T-helper 1 cell (primary cell): ENCODE measurements around the gene BPIFB1.
A peak's percentile ranks its signal among the peaks of the same experiment; 100 is the strongest.

Source experiments
- DNase-seq, 5 donors: peaks; one replicate each; pipeline ENCODE4 v3.0.0-alpha.2; 2012 to 2020

The BPIFB1 gene

GRCh38 chr20:33299111-33299603 lies 16.1 kb downstream of the BPIFB1 start:
- DNase-seq = peak; percentile 33 to 61 (median 51)

- no peak for DNase-seq
These were observed 18.3 kb downstream of the BPIFB1 start for GRCh38 chr20:33301192-33301930.

- DNase-seq = no peak
These were observed 20.6 kb downstream of the BPIFB1 start for GRCh38 chr20:33303595-33303994.

- DNase-seq = no peak
These were observed 21.0 kb downstream of the BPIFB1 start for GRCh38 chr20:33304046-33304445.

- DNase-seq = no peak
These were observed 22.6 kb downstream of the BPIFB1 start for GRCh38 chr20:33305589-33306057.

- no peak for DNase-seq
These were observed 23.2 kb downstream of the BPIFB1 start for GRCh38 chr20:33306228-33306627.

GRCh38 chr20:33306807-33307206 lies 23.8 kb downstream of the BPIFB1 start:
- no peak for DNase-seq

- no peak for DNase-seq
These were observed 25.7 kb downstream of the BPIFB1 start for GRCh38 chr20:33308668-33309067.

- DNase-seq = no peak
These were observed 26.6 kb downstream of the BPIFB1 start for GRCh38 chr20:33309631-33310030.

- no peak for DNase-seq
These were observed 27.4 kb downstream of the BPIFB1 start for GRCh38 chr20:33310327-33310899.

- no peak for DNase-seq
These were observed 28.0 kb downstream of the BPIFB1 start for GRCh38 chr20:33311011-33311410.

- no peak for DNase-seq
These were observed 29.0 kb downstream of the BPIFB1 start for GRCh38 chr20:33311996-33312395.

- DNase-seq = no peak
These were observed 29.6 kb downstream of the BPIFB1 start for GRCh38 chr20:33312583-33312982.

- DNase-seq = no peak
These were observed 30.8 kb downstream of the BPIFB1 start for GRCh38 chr20:33313686-33314314.

- DNase-seq = no peak
These were observed 33.3 kb downstream of the BPIFB1 start for GRCh38 chr20:33316343-33316742.

GRCh38 chr20:33316958-33317357 lies 33.9 kb downstream of the BPIFB1 start:
- no peak for DNase-seq

GRCh38 chr20:33317424-33318095 lies 34.5 kb downstream of the BPIFB1 start:
- DNase-seq = no peak

- no peak for DNase-seq
These were observed 35.0 kb downstream of the BPIFB1 start for GRCh38 chr20:33318096-33318429.

GRCh38 chr20:33320006-33320405 lies 37.0 kb downstream of the BPIFB1 start:
- no peak for DNase-seq

- no peak for DNase-seq
These were observed 39.4 kb downstream of the BPIFB1 start for GRCh38 chr20:33322456-33322855.

GRCh38 chr20:33323236-33323635 lies 40.2 kb downstream of the BPIFB1 start:
- DNase-seq = no peak

- no peak for DNase-seq
These were observed 42.3 kb downstream of the BPIFB1 start for GRCh38 chr20:33325350-33325749.
